ENCODE data around the gene LTF. TPM values are rescaled to one million over a fixed set of nuclear protein-coding genes. Genes with fewer than 3 reads are reported as not detected.

The LTF gene
- total and polyA plus RNA-seq, 9 of the 15 experiments (the other 6 are each of a cell fraction or from before 2014, with no cell fraction given), result 0.07 TPM; not detected in 8

- no peak for TF ChIP-seq PHB2 (IDR thresholded peaks at IDR 0.05; ENCODE audit: low read depth)
- no peak for TF ChIP-seq SMAD2 (IDR thresholded peaks at IDR 0.05; ENCODE audit: low read depth, low read length)
- TF ChIP-seq HDAC1 (IDR thresholded peaks at IDR 0.05), result no peak
- no peak for TF ChIP-seq ZNF232 (CRISPR knock-in tag; IDR thresholded peaks at IDR 0.05)
- TF ChIP-seq MAFK (IDR thresholded peaks at IDR 0.05; ENCODE audit: low read length), result no peak
- no peak for TF ChIP-seq POU5F1 (IDR thresholded peaks at IDR 0.05; ENCODE audit: borderline replicate concordance, low read depth, low read length, partially characterized antibody)
- TF ChIP-seq BRD9 (IDR thresholded peaks at IDR 0.05; ENCODE audit: low read depth, partially characterized antibody), result no peak
- no peak for TF ChIP-seq MGA (IDR thresholded peaks at IDR 0.05)
- TF ChIP-seq GMEB1 (CRISPR knock-in tag; IDR thresholded peaks at IDR 0.05), result no peak
- no peak for TF ChIP-seq E2F3 (CRISPR knock-in tag; IDR thresholded peaks at IDR 0.05)
- TF ChIP-seq ZNF449 (CRISPR knock-in tag; IDR thresholded peaks at IDR 0.05), result no peak
- TF ChIP-seq USF1 (CRISPR knock-in tag; IDR thresholded peaks at IDR 0.05), result no peak
These were observed 20.4 kb upstream of the LTF start (continued) for GRCh38 chr3:46484911-46485778.

All from K562 (cell line).